ENCODE measurements around the gene TSPAN18. TPM values are rescaled to one million over a fixed set of nuclear protein-coding genes. Genes with fewer than 3 reads are reported as not detected.

TSPAN18 gene
- total RNA-seq, 3 donors from 2014 or later: 1.0 to 2.0 (median 1.8) TPM

- Histone ChIP-seq H3K27ac (no peak overlapping the region), H3K27me3 (no peaks in the 10 kb centered on the region), H3K4me1 (no peaks in the 10 kb centered on the region)
These were observed 37.8 kb downstream of the TSPAN18 start for GRCh38 chr11:44764583-44764982.

GRCh38 chr11:44765026-44765595 is 38.3 kb downstream of the TSPAN18 start:
- H3K36me3 ChIP-seq: no peaks in the 10 kb centered on the region
- no peak overlapping the region for H3K27ac ChIP-seq
- no peak for DNase-seq (ENCODE audit: low spot score in 2 of 2)
- no peaks in the 10 kb centered on the region for H3K27me3 ChIP-seq
- no peaks in the 10 kb centered on the region for H3K9me3 ChIP-seq
- intact Hi-C loops (cut with DNase I; ENCODE audit: low total_unique reads): no loop called here
- H3K4me1 ChIP-seq: no peaks in the 10 kb centered on the region
- H3K4me3 ChIP-seq: no peak overlapping the region
- TF ChIP-seq CTCF (IDR thresholded peaks at IDR 0.05) (no peak), POLR2A (IDR thresholded peaks at IDR 0.05) (no peak), POLR2AphosphoS5 (IDR thresholded peaks at IDR 0.05) (no peak)

More at GRCh38 chr11:44764583-44764982, 37.8 kb downstream of the TSPAN18 start:
- no peak for TF ChIP-seq CTCF (IDR thresholded peaks at IDR 0.05)
- TF ChIP-seq POLR2AphosphoS5 (IDR thresholded peaks at IDR 0.05): no peak
- TF ChIP-seq POLR2A (IDR thresholded peaks at IDR 0.05): no peak
- H3K9me3 ChIP-seq: no peaks in the 10 kb centered on the region
- no peaks in the 10 kb centered on the region for H3K36me3 ChIP-seq
- intact Hi-C loops (cut with DNase I; ENCODE audit: low total_unique reads): no loop called here
- H3K4me3 ChIP-seq: no peak overlapping the region
- no peak for DNase-seq (ENCODE audit: low spot score in 2 of 2)

- no peak for DNase-seq (ENCODE audit: low spot score in 2 of 2)
- Histone ChIP-seq H3K36me3 (no peaks in the 10 kb centered on the region), H3K27ac (peak overlapping the region; percentile 29 to 69), H3K4me1 (no peaks in the 10 kb centered on the region), H3K27me3 (no peaks in the 10 kb centered on the region), H3K4me3 (no peak overlapping the region), H3K9me3 (no peaks in the 10 kb centered on the region)
- intact Hi-C loops (cut with DNase I; ENCODE audit: low total_unique reads): no loop called here
- TF ChIP-seq CTCF (IDR thresholded peaks at IDR 0.05) (no peak), POLR2AphosphoS5 (IDR thresholded peaks at IDR 0.05) (no peak), POLR2A (IDR thresholded peaks at IDR 0.05) (no peak)
These were observed 38.9 kb downstream of the TSPAN18 start for GRCh38 chr11:44765676-44766075.

GRCh38 chr11:44766112-44766971 is 39.6 kb downstream of the TSPAN18 start:
- DNase-seq (ENCODE audit: low spot score in 2 of 2): no peak
- intact Hi-C loops (cut with DNase I; ENCODE audit: low total_unique reads): no loop called here
- H3K4me1 ChIP-seq: no peaks in the 10 kb centered on the region
- H3K27me3 ChIP-seq: no peaks in the 10 kb centered on the region
- H3K4me3 ChIP-seq: no peak overlapping the region
- H3K27ac ChIP-seq: peak overlapping the region; percentile 29 to 69
- H3K36me3 ChIP-seq: no peaks in the 10 kb centered on the region
- TF ChIP-seq CTCF (IDR thresholded peaks at IDR 0.05): no peak
- no peak for TF ChIP-seq POLR2A (IDR thresholded peaks at IDR 0.05)
- no peak for TF ChIP-seq POLR2AphosphoS5 (IDR thresholded peaks at IDR 0.05)
- no peaks in the 10 kb centered on the region for H3K9me3 ChIP-seq

- DNase-seq (ENCODE audit: low spot score in 2 of 2): no peak
- no peaks in the 10 kb centered on the region for H3K36me3 ChIP-seq
- H3K4me1 ChIP-seq: no peaks in the 10 kb centered on the region
- no peaks in the 10 kb centered on the region for H3K27me3 ChIP-seq
- intact Hi-C loops (cut with DNase I; ENCODE audit: low total_unique reads): no loop called here
- no peak overlapping the region for H3K4me3 ChIP-seq
- TF ChIP-seq POLR2AphosphoS5 (IDR thresholded peaks at IDR 0.05): no peak
- TF ChIP-seq CTCF (IDR thresholded peaks at IDR 0.05): no peak
- no peak for TF ChIP-seq POLR2A (IDR thresholded peaks at IDR 0.05)
- H3K27ac ChIP-seq: peak overlapping the region; percentile 29 to 69
- no peaks in the 10 kb centered on the region for H3K9me3 ChIP-seq
These were observed 40.2 kb downstream of the TSPAN18 start for GRCh38 chr11:44766972-44767278.

Data from breast epithelium (tissue), 4 donors.